Mucosa of stomach (tissue), 1 donor: Measurements from ENCODE around the gene PACS1.

Source experiments
- H3K27me3 ChIP-seq: one replicate; pipeline ENCODE4 v1.7.0; 2013; ENCODE audit warnings: mild to moderate bottlenecking, low read length; ENCODE audit not compliant: control insufficient read depth, insufficient read depth
- H3K36me3 ChIP-seq: one replicate; pipeline ENCODE4 v1.7.0; 2013; ENCODE audit warnings: low read length; ENCODE audit not compliant: control insufficient read depth, insufficient read depth
- H3K4me1 ChIP-seq: one replicate; pipeline ENCODE4 v1.7.0; 2013; ENCODE audit warnings: mild to moderate bottlenecking, low read length; ENCODE audit not compliant: control insufficient read depth, insufficient read depth
- H3K4me3 ChIP-seq: one replicate; pipeline ENCODE4 v1.7.0; 2013; ENCODE audit warnings: low read length
- H3K9ac ChIP-seq: one replicate; pipeline ENCODE4 v1.7.0; 2013; ENCODE audit warnings: mild to moderate bottlenecking, low read length, moderate library complexity
- H3K9me3 ChIP-seq: one replicate; pipeline ENCODE4 v1.7.0; 2013; ENCODE audit warnings: mild to moderate bottlenecking, low read length, moderate library complexity; ENCODE audit not compliant: control insufficient read depth
- donor health status: Pancreatic carcinoma.

PACS1 gene

GRCh38 chr11:66282468-66283455 is 212.7 kb downstream of the PACS1 start:
- peaks cover 3% of the 10 kb centered on the region for H3K27me3 ChIP-seq
- H3K9ac ChIP-seq, result peak overlapping the region; percentile 38
- no peak overlapping the region for H3K4me3 ChIP-seq
- H3K36me3 ChIP-seq, result peaks cover 5% of the 10 kb centered on the region
- no peaks in the 10 kb centered on the region for H3K9me3 ChIP-seq
- peaks cover 19% of the 10 kb centered on the region for H3K4me1 ChIP-seq

- Histone ChIP-seq H3K4me1 (peaks cover 24% of the 10 kb centered on the region), H3K27me3 (peaks cover 3% of the 10 kb centered on the region), H3K4me3 (no peak overlapping the region), H3K9me3 (no peaks in the 10 kb centered on the region), H3K9ac (no peak overlapping the region), H3K36me3 (peaks cover 5% of the 10 kb centered on the region)
Observed at GRCh38 chr11:66283461-66284105, 213.5 kb downstream of the PACS1 start.

GRCh38 chr11:66284526-66285078 is 214.5 kb downstream of the PACS1 start:
- peaks cover 26% of the 10 kb centered on the region for H3K4me1 ChIP-seq
- H3K36me3 ChIP-seq, result peaks cover 5% of the 10 kb centered on the region
- no peaks in the 10 kb centered on the region for H3K27me3 ChIP-seq
- no peaks in the 10 kb centered on the region for H3K9me3 ChIP-seq
- no peak overlapping the region for H3K9ac ChIP-seq
- H3K4me3 ChIP-seq, result no peak overlapping the region

- no peaks in the 10 kb centered on the region for H3K9me3 ChIP-seq
- peaks cover 34% of the 10 kb centered on the region for H3K4me1 ChIP-seq
- no peak overlapping the region for H3K4me3 ChIP-seq
- H3K36me3 ChIP-seq, result peaks cover 5% of the 10 kb centered on the region
- H3K27me3 ChIP-seq, result no peaks in the 10 kb centered on the region
- no peak overlapping the region for H3K9ac ChIP-seq
Observed at GRCh38 chr11:66285250-66285947, 215.3 kb downstream of the PACS1 start.

GRCh38 chr11:66286699-66287098 is 216.6 kb downstream of the PACS1 start:
- Histone ChIP-seq H3K9ac (no peak overlapping the region), H3K4me3 (no peak overlapping the region), H3K9me3 (no peaks in the 10 kb centered on the region), H3K4me1 (peaks cover 36% of the 10 kb centered on the region), H3K27me3 (peaks cover 3% of the 10 kb centered on the region), H3K36me3 (peaks cover 5% of the 10 kb centered on the region)

- Histone ChIP-seq H3K9me3 (no peaks in the 10 kb centered on the region), H3K9ac (no peak overlapping the region), H3K4me3 (no peak overlapping the region), H3K36me3 (peaks cover 5% of the 10 kb centered on the region), H3K27me3 (peaks cover 4% of the 10 kb centered on the region), H3K4me1 (peaks cover 35% of the 10 kb centered on the region)
Observed at GRCh38 chr11:66287211-66287888, 217.3 kb downstream of the PACS1 start.

- peaks cover 38% of the 10 kb centered on the region for H3K4me1 ChIP-seq
- H3K9ac ChIP-seq, result peak overlapping the region; percentile 89
- H3K27me3 ChIP-seq, result peaks cover 11% of the 10 kb centered on the region
- peaks cover 5% of the 10 kb centered on the region for H3K36me3 ChIP-seq
- H3K4me3 ChIP-seq, result peak overlapping the region; percentile 54
- no peaks in the 10 kb centered on the region for H3K9me3 ChIP-seq
Observed at GRCh38 chr11:66287889-66288670, 218.0 kb downstream of the PACS1 start.

- Histone ChIP-seq H3K27me3 (peaks cover 13% of the 10 kb centered on the region), H3K9me3 (no peaks in the 10 kb centered on the region), H3K4me1 (peaks cover 41% of the 10 kb centered on the region), H3K36me3 (peaks cover 5% of the 10 kb centered on the region), H3K9ac (peak within 1 kb of the TSS; percentile 89), H3K4me3 (peak within 1 kb of the TSS; percentile 64)
Observed at GRCh38 chr11:66288671-66289547, 218.8 kb downstream of the PACS1 start, which contains the start of gene YIF1A. TSS of gene YIF1A (minus strand) at chr11:66289143. CDS start at chr11:66288985, 158 bp downstream.

- Histone ChIP-seq H3K4me3 (peak overlapping the region; percentile 64), H3K9me3 (no peaks in the 10 kb centered on the region), H3K4me1 (peaks cover 41% of the 10 kb centered on the region), H3K27me3 (peaks cover 13% of the 10 kb centered on the region), H3K36me3 (peaks cover 5% of the 10 kb centered on the region), H3K9ac (peak overlapping the region; percentile 89)
Observed at GRCh38 chr11:66289548-66290329, 219.7 kb downstream of the PACS1 start.

GRCh38 chr11:66290330-66290621 is 220.2 kb downstream of the PACS1 start:
- Histone ChIP-seq H3K4me1 (peaks cover 41% of the 10 kb centered on the region), H3K4me3 (peak overlapping the region; percentile 64), H3K36me3 (no peaks in the 10 kb centered on the region), H3K9me3 (no peaks in the 10 kb centered on the region), H3K27me3 (peaks cover 13% of the 10 kb centered on the region), H3K9ac (no peak overlapping the region)
